Measurements from ENCODE around the gene PLEKHD1.
"Not testable (repeated sequence)": the region's sequence is repeated elsewhere in the genome, so short reads cannot be mapped to it uniquely, and the experiment has no call there.

PLEKHD1 gene

GRCh38 chr14:69490219-69490918 lies 5.8 kb downstream of the PLEKHD1 start:
- DNase-seq (no peak), ATAC-seq (replicated peaks) (no peak)
- Mint-ChIP-seq H3K27ac (no peak overlapping the region), H3K4me1 (no peaks in the 10 kb centered on the region), H3K36me3 (no peaks in the 10 kb centered on the region), H3K4me3 (no peak overlapping the region), H3K27me3 (peaks cover 52 to 57% of the 10 kb centered on the region in 2 donors), H3K9me3 (no peaks in the 10 kb centered on the region)

GRCh38 chr14:69491193-69491592 lies 6.7 kb downstream of the PLEKHD1 start:
- Mint-ChIP-seq H3K27ac (no peak overlapping the region), H3K4me3 (no peak overlapping the region), H3K27me3 (peaks cover 51 to 53% of the 10 kb centered on the region in 2 donors), H3K36me3 (no peaks in the 10 kb centered on the region), H3K4me1 (no peaks in the 10 kb centered on the region), H3K9me3 (no peaks in the 10 kb centered on the region)
- ATAC-seq (replicated peaks) (no peak), DNase-seq (no peak)

GRCh38 chr14:69493038-69493437 lies 8.5 kb downstream of the PLEKHD1 start:
- ATAC-seq (replicated peaks) (no peak), DNase-seq (no peak)
- Mint-ChIP-seq H3K4me1 (no peaks in the 10 kb centered on the region), H3K36me3 (no peaks in the 10 kb centered on the region), H3K27me3 (peaks cover 38 to 42% of the 10 kb centered on the region in 2 donors), H3K4me3 (no peak overlapping the region), H3K9me3 (no peaks in the 10 kb centered on the region), H3K27ac (no peak overlapping the region)

GRCh38 chr14:69493791-69494190 lies 9.3 kb downstream of the PLEKHD1 start:
- Mint-ChIP-seq H3K4me3 (no peak overlapping the region), H3K27me3 (peaks cover 38 to 39% of the 10 kb centered on the region in 2 donors), H3K36me3 (no peaks in the 10 kb centered on the region), H3K27ac (no peak overlapping the region), H3K4me1 (no peaks in the 10 kb centered on the region), H3K9me3 (no peaks in the 10 kb centered on the region)
- no peak for ATAC-seq (replicated peaks)
- DNase-seq: no peak

- DNase-seq: no peak
- ATAC-seq (replicated peaks): no peak
- no peaks in the 10 kb centered on the region for H3K36me3 Mint-ChIP-seq
- H3K4me3 Mint-ChIP-seq: no peak overlapping the region
- peaks cover 36 to 42% of the 10 kb centered on the region in 2 donors for H3K27me3 Mint-ChIP-seq
- H3K27ac Mint-ChIP-seq: no peak overlapping the region
- no peaks in the 10 kb centered on the region for H3K9me3 Mint-ChIP-seq
- no peaks in the 10 kb centered on the region for H3K4me1 Mint-ChIP-seq
Measured at GRCh38 chr14:69495341-69495921, 10.9 kb downstream of the PLEKHD1 start.

- ATAC-seq (replicated peaks); H3K4me1 Mint-ChIP-seq; H3K9me3 Mint-ChIP-seq; H3K27ac Mint-ChIP-seq; H3K36me3 Mint-ChIP-seq; H3K4me3 Mint-ChIP-seq; DNase-seq: not testable (repeated sequence)
- peaks cover 38 to 48% of the 10 kb centered on the region in 2 donors for H3K27me3 Mint-ChIP-seq
Measured at GRCh38 chr14:69497866-69498265, 13.3 kb downstream of the PLEKHD1 start.

GRCh38 chr14:69498286-69498685 lies 13.8 kb downstream of the PLEKHD1 start:
- not testable (repeated sequence) for H3K4me3 Mint-ChIP-seq; H3K36me3 Mint-ChIP-seq; H3K4me1 Mint-ChIP-seq; H3K9me3 Mint-ChIP-seq; H3K27ac Mint-ChIP-seq; ATAC-seq (replicated peaks); DNase-seq
- peaks cover 38 to 49% of the 10 kb centered on the region in 2 donors for H3K27me3 Mint-ChIP-seq

GRCh38 chr14:69499436-69499835 lies 14.9 kb downstream of the PLEKHD1 start:
- H3K27me3 Mint-ChIP-seq: peaks cover 37 to 47% of the 10 kb centered on the region in 2 donors
- H3K4me1 Mint-ChIP-seq: no peaks in the 10 kb centered on the region
- ATAC-seq (replicated peaks): no peak

GRCh38 chr14:69500096-69500495 lies 15.6 kb downstream of the PLEKHD1 start:
- ATAC-seq (replicated peaks): no peak
- no peak overlapping the region for H3K27ac Mint-ChIP-seq
- H3K4me1 Mint-ChIP-seq: no peaks in the 10 kb centered on the region
- peaks cover 30 to 40% of the 10 kb centered on the region in 2 donors for H3K27me3 Mint-ChIP-seq
- DNase-seq: no peak
- no peaks in the 10 kb centered on the region for H3K36me3 Mint-ChIP-seq
- H3K9me3 Mint-ChIP-seq: no peaks in the 10 kb centered on the region
- no peak overlapping the region for H3K4me3 Mint-ChIP-seq

More at GRCh38 chr14:69499436-69499835, 14.9 kb downstream of the PLEKHD1 start:
- DNase-seq: no peak
- Mint-ChIP-seq H3K36me3 (no peaks in the 10 kb centered on the region), H3K4me3 (no peak overlapping the region), H3K27ac (no peak overlapping the region), H3K9me3 (no peaks in the 10 kb centered on the region)

- H3K27me3 Mint-ChIP-seq: peaks cover 25 to 34% of the 10 kb centered on the region in 2 donors
- DNase-seq: no peak
- no peaks in the 10 kb centered on the region for H3K4me1 Mint-ChIP-seq
- H3K4me3 Mint-ChIP-seq: no peak overlapping the region
- H3K27ac Mint-ChIP-seq: no peak overlapping the region
- no peaks in the 10 kb centered on the region for H3K36me3 Mint-ChIP-seq
- ATAC-seq (replicated peaks): no peak
- H3K9me3 Mint-ChIP-seq: no peaks in the 10 kb centered on the region
Measured at GRCh38 chr14:69500736-69501135, 16.2 kb downstream of the PLEKHD1 start.

- peaks cover 23 to 30% of the 10 kb centered on the region in 2 donors for H3K27me3 Mint-ChIP-seq
- H3K4me1 Mint-ChIP-seq: no peaks in the 10 kb centered on the region
- no peak overlapping the region for H3K27ac Mint-ChIP-seq
- ATAC-seq (replicated peaks) (no peak), DNase-seq (no peak)
- no peaks in the 10 kb centered on the region for H3K9me3 Mint-ChIP-seq
- H3K4me3 Mint-ChIP-seq: no peak overlapping the region
- no peaks in the 10 kb centered on the region for H3K36me3 Mint-ChIP-seq
Measured at GRCh38 chr14:69501423-69501838, 16.9 kb downstream of the PLEKHD1 start.

GRCh38 chr14:69504775-69505174 lies 20.2 kb downstream of the PLEKHD1 start:
- H3K4me1 Mint-ChIP-seq: no peaks in the 10 kb centered on the region
- DNase-seq (no peak), ATAC-seq (replicated peaks) (no peak)
- H3K27me3 Mint-ChIP-seq: peaks cover 25 to 29% of the 10 kb centered on the region in 2 donors
- H3K9me3 Mint-ChIP-seq: no peaks in the 10 kb centered on the region
- H3K4me3 Mint-ChIP-seq: no peak overlapping the region
- H3K27ac Mint-ChIP-seq: no peak overlapping the region
- no peaks in the 10 kb centered on the region for H3K36me3 Mint-ChIP-seq

- ATAC-seq (replicated peaks) (no peak), DNase-seq (no peak)
- Mint-ChIP-seq H3K4me3 (no peak overlapping the region), H3K27ac (no peak overlapping the region), H3K9me3 (no peaks in the 10 kb centered on the region), H3K36me3 (no peaks in the 10 kb centered on the region), H3K27me3 (peaks cover 21 to 26% of the 10 kb centered on the region in 2 donors), H3K4me1 (no peaks in the 10 kb centered on the region)
Measured at GRCh38 chr14:69505338-69506240, 21.1 kb downstream of the PLEKHD1 start.

GRCh38 chr14:69506241-69506595 lies 21.7 kb downstream of the PLEKHD1 start:
- no peaks in the 10 kb centered on the region for H3K4me1 Mint-ChIP-seq
- no peak overlapping the region for H3K4me3 Mint-ChIP-seq
- peaks cover 16 to 29% of the 10 kb centered on the region in 2 donors for H3K27me3 Mint-ChIP-seq
- ATAC-seq (replicated peaks): no peak
- no peaks in the 10 kb centered on the region for H3K9me3 Mint-ChIP-seq
- no peak for DNase-seq
- no peaks in the 10 kb centered on the region for H3K36me3 Mint-ChIP-seq
- no peak overlapping the region for H3K27ac Mint-ChIP-seq

Measured in stimulated activated naive B cell treated with anti-CD40 and anti-IgM and Interleukin-4, amounts not matched to agents 10 μg/mL and 1 μg/mL and 100 μg/mL, for 72 hours (primary cell).